ENCODE measurements around the gene TMEM215. TPM values are rescaled to one million over a fixed set of nuclear protein-coding genes. Genes with fewer than 3 reads are reported as not detected.
"Not testable (repeated sequence)": the region's sequence is repeated elsewhere in the genome, so short reads cannot be mapped to it uniquely, and the experiment has no call there.

Gene TMEM215
- total RNA-seq, 2 donors from 2014 or later: not detected

DNA sequence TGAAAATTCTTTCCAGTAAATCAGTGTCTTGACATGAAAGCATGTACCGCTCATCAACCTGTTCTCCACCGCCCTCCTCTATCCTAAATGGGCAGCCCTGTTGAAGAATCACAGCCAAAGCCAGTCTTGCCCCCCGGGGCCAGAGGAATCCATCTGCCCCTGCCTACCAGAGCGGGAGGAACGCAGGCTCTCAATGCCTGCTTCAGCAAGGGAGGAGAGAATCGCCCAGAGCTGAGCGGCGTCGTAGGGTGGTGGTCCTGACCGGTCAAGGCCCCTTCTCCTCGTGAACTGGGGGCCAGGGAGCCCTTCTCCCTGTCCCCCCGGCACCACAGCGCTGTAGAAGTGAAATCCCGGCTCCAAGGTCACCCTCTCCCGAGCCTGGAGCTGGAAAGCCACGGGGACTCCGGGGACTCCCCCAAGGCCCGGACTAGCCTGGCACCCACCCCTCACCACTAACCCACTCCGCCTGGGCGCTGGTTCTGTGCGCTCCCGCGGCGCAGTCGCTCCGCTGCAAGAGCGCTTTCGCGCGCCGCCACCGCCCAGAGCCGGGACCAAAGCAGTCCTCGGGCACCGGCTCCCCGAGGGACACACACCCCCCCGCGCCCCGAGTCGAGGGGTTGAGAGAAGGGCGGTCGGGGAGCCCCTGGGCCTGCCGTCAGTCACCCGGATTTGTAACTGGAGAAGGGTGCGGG is 718 bp upstream of the TMEM215 start:
- H3K4me3 ChIP-seq: no peak overlapping the region
- TF ChIP-seq CTCF (IDR thresholded peaks at IDR 0.05): no peak
- peaks cover 0 to 21% of the 10 kb centered on the region in 2 donors for H3K27me3 ChIP-seq
- H3K4me1 ChIP-seq: peaks cover 0 to 10% of the 10 kb centered on the region in 2 donors
- no peaks in the 10 kb centered on the region for H3K9me3 ChIP-seq
- no peak for DNase-seq (ENCODE audit: low spot score)
- no peak overlapping the region for H3K27ac ChIP-seq
- no peaks in the 10 kb centered on the region for H3K36me3 ChIP-seq

DNA sequence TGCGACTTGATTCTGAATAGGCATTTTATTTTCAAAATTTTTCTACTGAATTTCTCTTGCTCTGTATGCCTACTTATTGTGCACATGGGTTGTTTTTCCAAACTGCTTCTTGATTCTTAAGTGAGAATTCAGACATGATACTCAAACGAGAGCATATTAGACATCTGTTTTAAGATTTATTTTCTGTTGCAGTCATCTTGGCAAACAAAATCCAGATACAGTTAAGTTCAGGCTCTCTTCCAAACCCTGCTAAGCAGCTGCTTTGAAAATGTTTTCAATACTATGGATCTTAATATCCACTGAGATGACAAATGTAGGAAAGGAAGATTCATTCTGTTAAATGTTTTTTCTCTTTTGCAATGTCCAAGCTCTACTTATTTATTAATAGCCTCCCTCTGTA is 4.5 kb downstream of the TMEM215 start:
- Histone ChIP-seq H3K36me3 (no peaks in the 10 kb centered on the region), H3K9me3 (no peaks in the 10 kb centered on the region), H3K4me3 (no peak overlapping the region), H3K4me1 (peaks cover 0 to 9% of the 10 kb centered on the region in 2 donors), H3K27ac (no peak overlapping the region), H3K27me3 (peaks cover 0 to 14% of the 10 kb centered on the region in 2 donors)
- no peak for TF ChIP-seq CTCF (IDR thresholded peaks at IDR 0.05)
- no peak for DNase-seq (ENCODE audit: low spot score)

GRCh38 chr9:32796015-32796414 is 12.7 kb downstream of the TMEM215 start:
- H3K9me3 ChIP-seq; H3K4me3 ChIP-seq; H3K4me1 ChIP-seq; H3K36me3 ChIP-seq; DNase-seq (ENCODE audit: low spot score); H3K27ac ChIP-seq; H3K27me3 ChIP-seq: not testable (repeated sequence)

DNA sequence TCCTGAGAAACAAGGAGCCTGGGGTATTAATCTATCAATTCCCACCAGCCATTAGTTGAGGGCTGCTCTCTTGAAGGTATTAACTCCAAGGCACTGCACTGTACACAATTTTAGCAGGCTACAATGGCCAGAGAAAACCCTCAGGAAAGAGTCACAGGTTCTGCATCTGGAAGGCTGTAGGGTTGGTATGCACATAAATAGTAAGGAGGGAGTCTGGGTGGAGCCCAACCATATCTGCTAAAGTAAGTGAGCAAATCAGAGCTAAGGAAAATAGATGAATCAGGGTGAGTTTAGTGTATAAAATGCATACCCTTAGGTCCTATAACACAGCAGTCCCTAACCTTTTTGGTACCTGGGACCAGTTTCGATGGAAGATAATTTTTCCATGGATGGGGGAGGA is 18.2 kb downstream of the TMEM215 start:
- H3K27me3 ChIP-seq: no peaks in the 10 kb centered on the region
- no peaks in the 10 kb centered on the region for H3K36me3 ChIP-seq
- peaks cover 0 to 1% of the 10 kb centered on the region in 2 donors for H3K9me3 ChIP-seq
- H3K4me3 ChIP-seq: no peak overlapping the region
- no peak overlapping the region for H3K27ac ChIP-seq
- TF ChIP-seq CTCF (IDR thresholded peaks at IDR 0.05): no peak
- no peak for DNase-seq (ENCODE audit: low spot score)
- H3K4me1 ChIP-seq: no peaks in the 10 kb centered on the region

- H3K36me3 ChIP-seq: no peaks in the 10 kb centered on the region
- no peaks in the 10 kb centered on the region for H3K4me1 ChIP-seq
- no peak for TF ChIP-seq CTCF (IDR thresholded peaks at IDR 0.05)
- H3K27ac ChIP-seq: no peak overlapping the region
- H3K9me3 ChIP-seq: peaks cover 0 to 26% of the 10 kb centered on the region in 2 donors
- no peaks in the 10 kb centered on the region for H3K27me3 ChIP-seq
- no peak overlapping the region for H3K4me3 ChIP-seq
- no peak for DNase-seq (ENCODE audit: low spot score)
These were observed 23.9 kb downstream of the TMEM215 start for GRCh38 chr9:32807217-32807616.

DNA sequence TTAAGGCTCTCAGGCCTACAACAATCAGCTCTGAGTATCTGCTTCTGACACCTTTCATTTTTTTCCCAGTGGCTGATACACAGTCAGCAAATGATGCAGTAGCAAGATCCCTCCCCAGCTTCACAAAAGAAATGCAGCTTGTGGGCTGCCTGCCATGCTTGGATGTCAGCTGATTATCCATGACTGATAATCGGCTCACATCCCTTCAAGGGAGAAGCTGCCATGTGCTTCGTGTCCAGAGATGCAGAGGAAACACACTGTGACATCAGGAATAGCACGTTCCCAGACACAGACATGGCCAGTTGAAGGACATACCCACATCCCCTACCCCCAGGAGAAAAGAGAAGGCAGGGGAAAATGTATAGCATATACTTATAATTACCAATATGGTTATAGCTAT is 27.9 kb downstream of the TMEM215 start:
- no peak overlapping the region for H3K4me3 ChIP-seq
- no peak for TF ChIP-seq CTCF (IDR thresholded peaks at IDR 0.05)
- no peaks in the 10 kb centered on the region for H3K4me1 ChIP-seq
- peaks cover 0 to 26% of the 10 kb centered on the region in 2 donors for H3K9me3 ChIP-seq
- H3K27me3 ChIP-seq: no peaks in the 10 kb centered on the region
- no peak for DNase-seq (ENCODE audit: low spot score)
- no peaks in the 10 kb centered on the region for H3K36me3 ChIP-seq
- H3K27ac ChIP-seq: no peak overlapping the region
